A172 (cell line): ENCODE measurements around the gene CEACAM5. TPM values are rescaled to one million over a fixed set of nuclear protein-coding genes. Genes with fewer than 3 reads are reported as not detected.

Source experiments
- DNase-seq: peaks from one replicate; pipeline ENCODE4 v3.0.0-alpha.2; 2015; ENCODE audit warnings: low spot score
- total RNA-seq: library from RNA; depleted of rRNA; stranded (reverse); fragments of >200 nt; shearing (Covaris generic); gene quantifications from 2 replicates; pipeline ENCODE4 v1.2.3, GENCODE V29; 2014; rRNA removed

CEACAM5 gene
- total RNA-seq = not detected in 2 replicates

GRCh38 chr19:41708481-41708880 lies at the start of gene CEACAM5:
TSS of gene CEACAM5 (plus strand) at chr19:41708626. CDS start at chr19:41708732, 106 bp downstream.
- no peak for DNase-seq

- DNase-seq = no peak
These were observed 42.4 kb upstream of the CEACAM5 start for GRCh38 chr19:41666075-41666474.

GRCh38 chr19:41668315-41668714 lies 40.1 kb upstream of the CEACAM5 start:
- no peak for DNase-seq

GRCh38 chr19:41670755-41671154 lies 37.7 kb upstream of the CEACAM5 start:
- DNase-seq = no peak

GRCh38 chr19:41671486-41671885 lies 36.9 kb upstream of the CEACAM5 start:
- no peak for DNase-seq

- DNase-seq = no peak
These were observed 26.0 kb upstream of the CEACAM5 start for GRCh38 chr19:41682437-41682836.

- no peak for DNase-seq
These were observed 21.0 kb upstream of the CEACAM5 start for GRCh38 chr19:41687419-41687818.

GRCh38 chr19:41688098-41688497 lies 20.3 kb upstream of the CEACAM5 start, which contains the start of gene CEACAM7:
TSS of gene CEACAM7 (minus strand) at chr19:41688270. CDS start at chr19:41688165, 105 bp downstream.
- DNase-seq = no peak

- DNase-seq = no peak
These were observed 19.7 kb upstream of the CEACAM5 start for GRCh38 chr19:41688687-41689086.

- no peak for DNase-seq
These were observed 18.2 kb upstream of the CEACAM5 start for GRCh38 chr19:41689993-41690800.

- DNase-seq = no peak
These were observed 17.7 kb upstream of the CEACAM5 start for GRCh38 chr19:41690801-41691065.

- no peak for DNase-seq
These were observed 17.0 kb upstream of the CEACAM5 start for GRCh38 chr19:41691268-41691970.

- DNase-seq = no peak
These were observed 14.2 kb upstream of the CEACAM5 start for GRCh38 chr19:41694196-41694595.

GRCh38 chr19:41694831-41695635 lies 13.4 kb upstream of the CEACAM5 start:
- DNase-seq = no peak

- no peak for DNase-seq
These were observed 12.7 kb upstream of the CEACAM5 start for GRCh38 chr19:41695745-41696144.

- no peak for DNase-seq
These were observed 11.8 kb upstream of the CEACAM5 start for GRCh38 chr19:41696402-41697197.

- DNase-seq = no peak
These were observed 11.1 kb upstream of the CEACAM5 start for GRCh38 chr19:41697198-41697855.

GRCh38 chr19:41698746-41699230 lies 9.6 kb upstream of the CEACAM5 start:
- no peak for DNase-seq

- no peak for DNase-seq
These were observed 9.0 kb upstream of the CEACAM5 start for GRCh38 chr19:41699231-41699967.

- no peak for DNase-seq
These were observed 8.5 kb upstream of the CEACAM5 start for GRCh38 chr19:41699968-41700323.
